Panc1 (cell line): ENCODE results near the gene ICA1. TPM values are rescaled to one million over a fixed set of nuclear protein-coding genes. Genes with fewer than 3 reads are reported as not detected.
"Not testable (repeated sequence)": the region's sequence is repeated elsewhere in the genome, so short reads cannot be mapped to it uniquely, and the experiment has no call there.

ENCODE experiments used
- ATAC-seq: fragments of 200-7000 bp; cut with Tn5 transposase; 2 replicates; pipeline ENCODE4 v1.9.1; 2020; ENCODE audit warnings: mild to moderate bottlenecking, moderate library complexity
- BruUV-seq: library from RNA; stranded (reverse); fragments of 400-500 nt; replicated peaks from 2 replicates; lab custom pipeline; 2021; lab: Mats Ljungman, UMichigan
- CTCF ChIA-PET: fragments of 300-600 bp; sonication (Branson Sonifier 250); formaldehyde crosslinking; loops from one replicate; lab custom pipeline; 2022; ENCODE audit warnings: antibody characterized with exemption; lab: Charles Lee
- POLR2A ChIA-PET: fragments of 300-600 bp; sonication (Branson Sonifier 250); formaldehyde crosslinking; loops from one replicate; lab custom pipeline; 2022; ENCODE audit warnings: antibody characterized with exemption; lab: Charles Lee
- DNase-seq: peaks from one replicate; pipeline ENCODE4 v3.0.0-alpha.2; 2010; ENCODE audit warnings: low read depth, low spot score
- H3K27ac ChIP-seq: 2 replicates; pipeline ENCODE4 v1.5.1; 2011; ENCODE audit warnings: mild to moderate bottlenecking, low read length, inconsistent platforms
- H3K27me3 ChIP-seq: fragments of 200-500 bp; sonication (Bioruptor generic); 2 replicates; pipeline ENCODE4 v1.6.0; 2014; ENCODE audit warnings: low read length, inconsistent platforms; ENCODE audit not compliant: control insufficient read depth, insufficient read depth
- H3K36me3 ChIP-seq: fragments of 200-500 bp; sonication (Bioruptor generic); 2 replicates; pipeline ENCODE4 v1.5.1; 2014; ENCODE audit warnings: inconsistent platforms, mild to moderate bottlenecking, low read length, moderate library complexity; ENCODE audit not compliant: control insufficient read depth, insufficient read depth
- H3K4me1 ChIP-seq: 2 replicates; pipeline ENCODE4 v1.5.1; 2011; ENCODE audit warnings: inconsistent platforms, mild to moderate bottlenecking, low read length, moderate library complexity; ENCODE audit not compliant: control insufficient read depth, insufficient read depth
- H3K4me3 ChIP-seq, 2 experiments: 2 replicates each; pipeline ENCODE4 v1.5.1; 2011 to 2012; ENCODE audit warnings: low read depth in 2 of 2, low read length in 2 of 2, mild to moderate bottlenecking in 2 of 2, inconsistent platforms in 1 of 2, moderate library complexity in 1 of 2
- H3K9me3 ChIP-seq: fragments of 200-500 bp; sonication (Bioruptor generic); 2 replicates; pipeline ENCODE4 v1.5.1; 2014; ENCODE audit warnings: low read depth, mild to moderate bottlenecking, inconsistent platforms, low read length, moderate library complexity; ENCODE audit not compliant: control insufficient read depth, insufficient read depth
- POLR2AphosphoS5 ChIP-seq: IDR thresholded peaks from 2 replicates; pipeline ENCODE4 v1.6.1; 2012; ENCODE audit warnings: mild to moderate bottlenecking, low read depth, low read length, moderate library complexity
- SIN3A ChIP-seq: IDR thresholded peaks from 2 replicates; pipeline ENCODE4 v1.6.1; 2012; ENCODE audit warnings: low read depth, mild to moderate bottlenecking, low read length, moderate library complexity, borderline replicate concordance; ENCODE audit not compliant: insufficient read depth
- TCF7L2 ChIP-seq: IDR thresholded peaks from 2 replicates; pipeline ENCODE4 v1.6.1; 2011; ENCODE audit warnings: mild to moderate bottlenecking, low read depth, low read length, inconsistent platforms
- in situ Hi-C: cut with HindIII; loops from 2 replicates; pipeline ENCODE4 v1.10.0; 2016; ENCODE audit warnings: low sequenced_read_pairs, low pct_unique_long_range_greater_than_20kb
- intact Hi-C: fragments of 100-400 bp; cut with micrococcal nuclease; formaldehyde crosslinking; loops from one replicate; pipeline ENCODE4 v1.10.0; 2022; ENCODE audit not compliant: unreplicated experiment
- total RNA-seq: library from RNA; stranded (reverse); gene quantifications from one replicate; pipeline ENCODE4 v1.2.1, GENCODE V29; 2021; ENCODE audit not compliant: unreplicated experiment
- TF ChIP-seq, protein P1 (sequence below), 2 experiments: IDR thresholded peaks; 2 replicates each; pipeline ENCODE4 v1.6.1; 2011 to 2012; ENCODE audit warnings: low read depth in 2 of 2, control low read depth in 1 of 2, low read length in 1 of 2, mild to moderate bottlenecking in 1 of 2, moderate library complexity in 1 of 2; ENCODE audit not compliant: insufficient read depth in 1 of 2
- TF ChIP-seq, protein P2 (sequence below): fragments of 450-650 bp; IDR thresholded peaks from 2 replicates; pipeline ENCODE4 v1.5.1; 2017; ENCODE audit warnings: mild to moderate bottlenecking

ICA1 gene
- total RNA-seq, 1 experiment from 2014 or later: 1.1 TPM

DNA sequence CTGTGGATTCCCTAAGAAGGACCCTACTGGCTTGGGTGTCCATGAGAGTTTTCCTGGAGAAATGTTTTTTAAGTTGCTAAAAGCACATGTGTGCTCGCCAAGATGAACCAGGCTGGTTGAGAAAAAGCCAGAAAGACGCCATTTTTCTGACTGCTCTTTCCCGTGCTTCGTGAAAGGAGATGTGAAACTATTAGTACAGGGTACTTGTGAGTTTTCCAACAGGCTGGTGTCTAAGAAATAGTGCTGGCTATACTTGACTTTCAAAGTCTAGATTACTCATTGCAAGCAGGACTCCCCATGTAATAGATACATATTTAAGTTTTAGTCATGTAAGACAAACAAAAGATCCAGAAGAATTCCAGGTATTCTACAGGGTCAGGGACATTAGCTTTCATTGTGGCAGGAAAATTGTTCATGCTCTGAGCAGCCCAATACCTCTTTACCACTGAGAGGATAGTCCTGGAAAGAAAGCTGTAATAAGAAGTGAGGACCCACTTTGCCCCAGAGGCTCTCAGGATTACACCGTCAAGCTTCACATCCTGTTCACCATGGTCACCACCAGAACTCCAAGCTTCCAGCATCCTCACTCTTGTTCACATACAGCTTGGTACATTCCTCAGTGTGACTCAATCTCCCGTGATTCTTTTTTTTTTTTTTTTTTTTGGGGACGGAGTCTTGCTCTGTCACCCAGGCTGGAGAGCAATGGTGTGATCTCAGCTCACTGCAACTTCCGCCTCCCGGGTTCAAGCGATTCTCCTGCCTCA is 43.8 kb upstream of the ICA1 start:
- H3K27ac ChIP-seq: no peak overlapping the region
- TF ChIP-seq, protein P1, sequence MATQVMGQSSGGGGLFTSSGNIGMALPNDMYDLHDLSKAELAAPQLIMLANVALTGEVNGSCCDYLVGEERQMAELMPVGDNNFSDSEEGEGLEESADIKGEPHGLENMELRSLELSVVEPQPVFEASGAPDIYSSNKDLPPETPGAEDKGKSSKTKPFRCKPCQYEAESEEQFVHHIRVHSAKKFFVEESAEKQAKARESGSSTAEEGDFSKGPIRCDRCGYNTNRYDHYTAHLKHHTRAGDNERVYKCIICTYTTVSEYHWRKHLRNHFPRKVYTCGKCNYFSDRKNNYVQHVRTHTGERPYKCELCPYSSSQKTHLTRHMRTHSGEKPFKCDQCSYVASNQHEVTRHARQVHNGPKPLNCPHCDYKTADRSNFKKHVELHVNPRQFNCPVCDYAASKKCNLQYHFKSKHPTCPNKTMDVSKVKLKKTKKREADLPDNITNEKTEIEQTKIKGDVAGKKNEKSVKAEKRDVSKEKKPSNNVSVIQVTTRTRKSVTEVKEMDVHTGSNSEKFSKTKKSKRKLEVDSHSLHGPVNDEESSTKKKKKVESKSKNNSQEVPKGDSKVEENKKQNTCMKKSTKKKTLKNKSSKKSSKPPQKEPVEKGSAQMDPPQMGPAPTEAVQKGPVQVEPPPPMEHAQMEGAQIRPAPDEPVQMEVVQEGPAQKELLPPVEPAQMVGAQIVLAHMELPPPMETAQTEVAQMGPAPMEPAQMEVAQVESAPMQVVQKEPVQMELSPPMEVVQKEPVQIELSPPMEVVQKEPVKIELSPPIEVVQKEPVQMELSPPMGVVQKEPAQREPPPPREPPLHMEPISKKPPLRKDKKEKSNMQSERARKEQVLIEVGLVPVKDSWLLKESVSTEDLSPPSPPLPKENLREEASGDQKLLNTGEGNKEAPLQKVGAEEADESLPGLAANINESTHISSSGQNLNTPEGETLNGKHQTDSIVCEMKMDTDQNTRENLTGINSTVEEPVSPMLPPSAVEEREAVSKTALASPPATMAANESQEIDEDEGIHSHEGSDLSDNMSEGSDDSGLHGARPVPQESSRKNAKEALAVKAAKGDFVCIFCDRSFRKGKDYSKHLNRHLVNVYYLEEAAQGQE (IDR thresholded peaks at IDR 0.05; ENCODE audit: insufficient read depth in 1 of 2, low read depth in 2 of 2, low read length in 1 of 2): no peak
- TF ChIP-seq TCF7L2 (no peak), POLR2AphosphoS5 (no peak), SIN3A (no peak)
- TF ChIP-seq, protein P2, sequence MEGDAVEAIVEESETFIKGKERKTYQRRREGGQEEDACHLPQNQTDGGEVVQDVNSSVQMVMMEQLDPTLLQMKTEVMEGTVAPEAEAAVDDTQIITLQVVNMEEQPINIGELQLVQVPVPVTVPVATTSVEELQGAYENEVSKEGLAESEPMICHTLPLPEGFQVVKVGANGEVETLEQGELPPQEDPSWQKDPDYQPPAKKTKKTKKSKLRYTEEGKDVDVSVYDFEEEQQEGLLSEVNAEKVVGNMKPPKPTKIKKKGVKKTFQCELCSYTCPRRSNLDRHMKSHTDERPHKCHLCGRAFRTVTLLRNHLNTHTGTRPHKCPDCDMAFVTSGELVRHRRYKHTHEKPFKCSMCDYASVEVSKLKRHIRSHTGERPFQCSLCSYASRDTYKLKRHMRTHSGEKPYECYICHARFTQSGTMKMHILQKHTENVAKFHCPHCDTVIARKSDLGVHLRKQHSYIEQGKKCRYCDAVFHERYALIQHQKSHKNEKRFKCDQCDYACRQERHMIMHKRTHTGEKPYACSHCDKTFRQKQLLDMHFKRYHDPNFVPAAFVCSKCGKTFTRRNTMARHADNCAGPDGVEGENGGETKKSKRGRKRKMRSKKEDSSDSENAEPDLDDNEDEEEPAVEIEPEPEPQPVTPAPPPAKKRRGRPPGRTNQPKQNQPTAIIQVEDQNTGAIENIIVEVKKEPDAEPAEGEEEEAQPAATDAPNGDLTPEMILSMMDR: no peak
- H3K4me3 ChIP-seq: no peak overlapping the region
- intact Hi-C loops: no loop called here
- in situ Hi-C loops: no loop called here
- no peak for DNase-seq
- CTCF ChIA-PET: no interaction called here
- BruUV-seq: no TSS peak
- no peaks in the 10 kb centered on the region for H3K4me1 ChIP-seq
- no peaks in the 10 kb centered on the region for H3K9me3 ChIP-seq
- H3K36me3 ChIP-seq: no peaks in the 10 kb centered on the region
- POLR2A ChIA-PET: interaction anchor here (0.6 kb wide), 1 partner anchor 22 kb away, joined by 6 read pairs; no protein-coding TSS in a partner anchor
- H3K27me3 ChIP-seq: no peaks in the 10 kb centered on the region
- ATAC-seq: no peak

DNA sequence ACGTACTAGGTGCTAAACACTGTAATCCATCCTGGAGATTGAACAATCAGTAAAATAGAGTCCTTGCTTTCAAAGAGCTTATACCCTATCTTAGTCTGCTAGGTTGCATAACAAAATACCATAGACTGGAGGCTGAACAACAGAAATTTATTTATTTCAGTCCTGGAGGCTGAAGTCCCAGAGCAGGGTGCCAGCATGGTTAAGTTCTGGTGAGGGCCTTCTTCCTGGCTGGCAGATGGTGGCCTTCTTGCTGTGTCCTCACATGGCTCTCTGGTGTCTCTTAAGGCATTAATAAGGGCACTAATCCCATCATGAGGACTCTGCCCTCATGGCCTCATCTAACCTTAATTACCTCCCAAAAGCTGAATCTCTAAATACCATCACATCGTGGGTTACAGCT is 43.1 kb upstream of the ICA1 start:
- ChIA-PET POLR2A (no interaction called here), CTCF (no interaction called here)
- intact Hi-C loops (no loop called here), in situ Hi-C loops (no loop called here)
- no peak for TF ChIP-seq TCF7L2
- BruUV-seq: no TSS peak
- DNase-seq (no peak), ATAC-seq (no peak)
- Histone ChIP-seq H3K27ac (no peak overlapping the region), H3K9me3 (no peaks in the 10 kb centered on the region), H3K4me1 (no peaks in the 10 kb centered on the region), H3K27me3 (no peaks in the 10 kb centered on the region), H3K4me3 (no peak overlapping the region), H3K36me3 (no peaks in the 10 kb centered on the region)

DNA sequence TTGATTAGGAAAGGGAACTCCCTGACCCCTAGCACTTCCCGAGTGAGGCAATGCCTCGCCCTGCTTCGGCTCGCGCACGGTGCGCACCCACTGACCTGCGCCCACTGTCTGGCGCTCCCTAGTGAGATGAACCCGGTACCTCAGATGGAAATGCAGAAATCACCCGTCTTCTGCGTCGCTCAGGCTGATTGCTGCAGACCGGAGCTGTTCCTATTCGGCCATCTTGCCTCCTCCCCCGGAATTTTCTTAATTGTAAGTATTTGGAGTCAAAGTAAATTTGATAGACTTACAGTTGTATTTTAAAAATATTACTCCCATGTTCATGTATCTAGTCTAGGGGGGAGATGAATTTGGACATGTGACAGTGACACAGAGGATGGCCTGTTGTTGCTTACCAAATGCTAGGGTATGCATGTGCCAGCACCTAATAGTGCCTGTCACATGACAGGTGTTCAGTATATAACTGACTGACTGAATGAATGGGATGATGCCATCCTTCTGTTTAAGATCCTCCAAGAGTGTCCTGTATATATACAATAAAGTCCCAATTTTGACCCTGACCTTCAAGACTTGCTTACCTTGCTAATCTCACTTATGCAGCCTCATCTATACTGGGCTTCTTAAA is 42.0 kb upstream of the ICA1 start:
- ATAC-seq (peak; percentile 82), DNase-seq (peak; percentile 33)
- peak overlapping the region; percentile 61; the same call in 1 of the 2 replicates for H3K27ac ChIP-seq
- no peaks in the 10 kb centered on the region for H3K9me3 ChIP-seq
- in situ Hi-C loops: no loop called here
- H3K4me3 ChIP-seq: peak overlapping the region; percentile 41 to 42
- no TSS peak for BruUV-seq
- POLR2A ChIA-PET: no interaction called here
- CTCF ChIA-PET: no interaction called here
- no peaks in the 10 kb centered on the region for H3K36me3 ChIP-seq
- TF ChIP-seq TCF7L2: no peak
- TF ChIP-seq, protein P2: peak; percentile 18; the same call in 1 of the 2 replicates
- TF ChIP-seq SIN3A: no peak
- H3K27me3 ChIP-seq: no peaks in the 10 kb centered on the region
- intact Hi-C loops: no loop called here
- H3K4me1 ChIP-seq: no peaks in the 10 kb centered on the region

DNA sequence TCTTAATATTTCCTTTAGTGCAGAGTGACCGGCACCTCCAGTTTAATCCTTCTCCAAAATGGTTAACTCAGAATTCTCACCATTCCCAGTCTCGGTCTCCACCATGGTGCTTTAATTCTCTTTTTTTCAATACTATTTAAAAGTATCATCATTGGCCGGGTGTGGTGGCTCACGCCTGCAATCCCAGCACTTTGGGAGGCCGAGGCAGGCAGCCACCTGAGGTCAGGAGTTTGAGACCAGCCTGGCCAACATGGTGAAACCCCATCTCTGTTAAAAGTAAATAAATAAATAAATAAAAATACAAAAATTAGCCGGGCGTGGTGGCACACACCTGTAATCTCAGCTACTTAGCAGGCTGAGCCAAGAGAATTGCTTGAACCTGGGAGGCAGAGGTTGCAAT is 35.1 kb upstream of the ICA1 start:
- POLR2A ChIA-PET, H3K4me1 ChIP-seq, BruUV-seq, H3K27ac ChIP-seq, DNase-seq, H3K9me3 ChIP-seq, H3K27me3 ChIP-seq, in situ Hi-C loops, ATAC-seq, H3K36me3 ChIP-seq, H3K4me3 ChIP-seq: not testable (repeated sequence)
- intact Hi-C loops: loop anchor here (5.0 to 10.0 kb wide), 3 partner anchors 75 to 872 kb away; no protein-coding TSS in a partner anchor
- CTCF ChIA-PET: interaction anchor here (0.9 kb wide), 1 partner anchor 78 kb away, joined by 3 read pairs; no protein-coding TSS in a partner anchor
